ENCODE measurements around the gene MDGA2. TPM values are rescaled to one million over a fixed set of nuclear protein-coding genes. Genes with fewer than 3 reads are reported as not detected.

Gene MDGA2
- total and polyA plus RNA-seq, 9 of the 15 experiments (the other 6 are each of a cell fraction or from before 2014, with no cell fraction given): 0.01 to 0.18 (median 0.03) TPM; not detected in 5

- TF ChIP-seq CHAMP1 (IDR thresholded peaks at IDR 0.05) (no peak), THRB (CRISPR knock-in tag; conservative IDR thresholded peaks at IDR 0.05) (no peak), ZFP30 (CRISPR knock-in tag; IDR thresholded peaks at IDR 0.05; ENCODE audit: borderline replicate concordance) (no peak), NFYB (IDR thresholded peaks at IDR 0.05; ENCODE audit: extremely low read depth, insufficient read length) (no peak)
These were observed 882.3 kb downstream of the MDGA2 start (continued) for GRCh38 chr14:46793144-46793543.

Small RNAs within 50 kb of the gene (small RNA-seq; reads per million reads assigned to genes)
- not detected for gene RF00402

Measured in K562 (cell line).